Activated CD4-positive, alpha-beta memory T cell treated with anti-CD3 and anti-CD28 coated beads, Interleukin-2, amount 10 ng/mL, durations not matched to agents 7 days and 5 days (primary cell): ENCODE measurements around the gene CHST5. TPM values are rescaled to one million over a fixed set of nuclear protein-coding genes. Genes with fewer than 3 reads are reported as not detected.
"Not testable (repeated sequence)": the region's sequence is repeated elsewhere in the genome, so short reads cannot be mapped to it uniquely, and the experiment has no call there.

Experiments used
- CTCF ChIA-PET: fragments of 350-600 bp; sonication (Branson Sonifier 250); formaldehyde crosslinking; loops from one replicate; lab custom pipeline; 2021; ENCODE audit warnings: antibody characterized with exemption, inconsistent platforms; lab: Charles Lee
- POLR2A ChIA-PET: fragments of 350-600 bp; sonication (Branson Sonifier 250); formaldehyde crosslinking; loops from one replicate; lab custom pipeline; 2021; ENCODE audit warnings: antibody characterized with exemption; lab: Charles Lee
- DNase-seq: peaks from one replicate; pipeline ENCODE4 v3.0.0-alpha.2; 2020
- H3K27ac Mint-ChIP-seq: one replicate; pipeline ENCODE4 v1.8.0; 2021; ENCODE audit warnings: mild to moderate bottlenecking, mixed read lengths
- H3K27me3 Mint-ChIP-seq: one replicate; pipeline ENCODE4 v1.8.0; 2021; ENCODE audit warnings: mixed read lengths
- H3K36me3 Mint-ChIP-seq: one replicate; pipeline ENCODE4 v1.8.0; 2021; ENCODE audit warnings: low read depth, mixed read lengths
- H3K4me1 Mint-ChIP-seq: one replicate; pipeline ENCODE4 v1.8.0; 2021; ENCODE audit warnings: mixed read lengths
- H3K4me3 Mint-ChIP-seq: one replicate; pipeline ENCODE4 v1.8.0; 2021; ENCODE audit warnings: mild to moderate bottlenecking, mixed read lengths
- H3K9me3 Mint-ChIP-seq: one replicate; pipeline ENCODE4 v1.8.0; 2021; ENCODE audit warnings: mixed read lengths
- total RNA-seq, 2 experiments: library from RNA; stranded (reverse); gene quantifications; one replicate each; pipeline ENCODE4 v1.2.3, GENCODE V29; 2021

Gene CHST5
- total RNA-seq, 2 experiments from 2014 or later, result 0.10 TPM; not detected in 1

DNA sequence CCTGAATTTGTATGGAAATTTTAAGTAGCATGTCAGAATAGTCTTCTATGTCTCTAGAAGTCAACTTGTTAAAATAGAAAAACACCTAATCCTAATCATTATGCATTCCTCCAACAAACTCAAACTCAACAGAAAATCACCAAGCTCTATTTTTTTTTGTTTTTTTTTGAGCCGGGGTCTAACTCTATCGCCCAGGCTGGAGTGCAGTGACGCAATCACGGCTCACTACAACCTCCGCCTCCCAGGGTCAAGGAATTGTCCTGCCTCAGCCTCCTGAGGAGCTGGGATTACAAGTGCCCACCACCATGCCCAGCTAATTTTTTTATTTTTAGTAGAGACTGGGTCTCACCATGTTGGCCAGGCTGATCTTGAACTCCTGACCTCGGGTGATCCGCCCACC is 10.4 kb upstream of the CHST5 start:
- no peak overlapping the region for H3K4me3 Mint-ChIP-seq
- no peaks in the 10 kb centered on the region for H3K27me3 Mint-ChIP-seq
- H3K27ac Mint-ChIP-seq, result no peak overlapping the region
- H3K36me3 Mint-ChIP-seq, result no peaks in the 10 kb centered on the region
- POLR2A ChIA-PET, result no interaction called here
- DNase-seq, result no peak
- CTCF ChIA-PET, result no interaction called here
- H3K9me3 Mint-ChIP-seq, result no peaks in the 10 kb centered on the region
- H3K4me1 Mint-ChIP-seq, result peaks cover 10% of the 10 kb centered on the region

DNA sequence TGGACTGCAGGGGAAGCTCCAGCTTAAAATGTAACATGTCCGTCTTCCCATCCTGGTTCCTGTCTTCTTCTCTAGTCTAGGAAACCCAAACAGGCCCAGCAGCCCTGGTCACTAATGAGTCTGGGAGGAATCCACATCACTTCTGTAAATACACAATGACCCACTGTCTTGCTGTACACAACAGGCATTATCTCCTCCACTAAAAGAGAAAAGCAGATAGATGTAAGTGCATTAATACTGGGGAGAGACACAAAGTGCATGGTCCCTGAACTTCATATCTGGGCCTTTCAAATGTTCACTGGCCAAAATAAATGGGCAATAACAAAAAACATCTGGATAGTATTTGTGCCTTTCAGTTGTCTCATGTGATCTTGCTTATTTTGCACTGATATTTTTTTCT is 10.0 kb upstream of the CHST5 start:
- H3K27ac Mint-ChIP-seq, H3K27me3 Mint-ChIP-seq, CTCF ChIA-PET, H3K36me3 Mint-ChIP-seq, H3K9me3 Mint-ChIP-seq, DNase-seq, H3K4me3 Mint-ChIP-seq, POLR2A ChIA-PET: not testable (repeated sequence)
- H3K4me1 Mint-ChIP-seq, result peaks cover 10% of the 10 kb centered on the region

DNA sequence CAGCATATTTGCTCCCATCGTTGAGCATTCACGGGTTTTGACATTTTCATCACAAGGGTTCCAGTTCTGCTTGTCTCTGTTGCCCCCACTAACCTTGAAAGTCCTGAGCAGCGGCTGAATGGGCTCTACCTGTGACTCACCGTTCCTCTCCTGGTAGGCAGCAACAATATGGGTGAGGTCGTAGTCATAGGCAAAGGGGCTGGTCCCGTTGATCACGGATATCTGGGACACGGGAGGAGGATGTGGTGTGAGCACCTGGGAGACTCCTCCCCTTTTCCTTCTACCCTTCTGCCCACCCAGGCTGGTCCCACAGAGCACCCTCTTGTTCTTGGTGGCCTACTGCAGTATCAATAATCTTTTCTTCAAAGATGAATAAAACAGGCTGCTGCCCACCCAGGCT is 6.6 kb upstream of the CHST5 start:
- POLR2A ChIA-PET, H3K27ac Mint-ChIP-seq, H3K4me3 Mint-ChIP-seq, H3K4me1 Mint-ChIP-seq, H3K27me3 Mint-ChIP-seq, H3K36me3 Mint-ChIP-seq, CTCF ChIA-PET, DNase-seq, H3K9me3 Mint-ChIP-seq: not testable (repeated sequence)

DNA sequence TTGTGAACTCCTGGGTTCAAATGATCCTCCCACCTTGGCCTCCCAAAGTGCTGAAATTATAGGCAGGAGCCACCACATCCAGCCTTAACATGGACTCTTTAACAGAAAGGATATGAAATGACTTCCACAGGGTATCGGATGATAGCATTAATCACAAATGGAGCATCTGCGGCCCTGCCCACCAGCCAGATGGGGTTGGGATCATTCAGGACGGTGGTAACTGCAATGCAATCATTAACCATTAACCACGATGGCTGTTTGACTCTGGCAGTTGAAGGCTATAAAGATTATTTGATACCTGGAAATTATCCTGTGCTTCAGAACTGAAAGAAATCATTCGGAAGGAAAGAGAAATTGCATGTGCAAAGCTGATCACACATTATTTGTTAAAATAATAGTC is 5.3 kb upstream of the CHST5 start:
- POLR2A ChIA-PET, result no interaction called here
- DNase-seq, result no peak
- Mint-ChIP-seq H3K27ac (no peak overlapping the region), H3K4me1 (peaks cover 4% of the 10 kb centered on the region), H3K36me3 (no peaks in the 10 kb centered on the region), H3K9me3 (no peaks in the 10 kb centered on the region), H3K27me3 (no peaks in the 10 kb centered on the region), H3K4me3 (no peak overlapping the region)
- CTCF ChIA-PET, result no interaction called here

DNA sequence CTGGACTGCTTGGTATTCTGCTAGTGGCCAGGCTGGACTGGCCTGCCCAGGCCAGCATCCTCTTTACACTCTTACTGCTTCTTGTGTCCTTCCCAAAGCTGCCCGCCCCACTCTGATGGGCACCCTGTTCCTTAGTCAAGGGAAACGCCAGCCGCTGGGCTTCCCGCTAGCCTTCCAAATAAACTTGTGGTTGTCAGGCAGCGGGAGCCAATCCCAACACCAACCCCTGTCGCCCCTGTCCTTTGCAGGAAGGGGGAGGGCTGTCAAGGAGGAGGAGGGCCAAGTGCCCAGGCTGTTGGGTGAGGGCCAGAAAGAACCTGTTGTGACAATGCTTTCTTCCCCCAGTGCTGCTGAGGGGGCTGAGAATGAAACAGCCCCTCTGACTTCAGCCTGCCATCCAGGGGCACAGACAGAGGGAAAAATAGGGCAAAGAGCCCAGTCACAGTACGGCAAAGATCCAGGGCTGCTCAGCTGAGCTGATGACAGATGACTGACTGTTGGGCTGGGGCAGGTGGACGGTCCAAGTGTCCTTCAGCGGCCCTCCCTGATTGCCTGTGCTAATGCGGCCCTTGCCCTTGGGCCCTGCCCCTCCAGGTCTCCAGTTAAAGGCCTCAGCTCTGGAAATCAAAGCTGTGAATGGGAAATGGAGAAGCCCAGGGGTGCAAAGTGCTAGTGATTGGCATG is 3.1 kb upstream of the CHST5 start:
- DNase-seq, H3K27ac Mint-ChIP-seq, CTCF ChIA-PET, H3K9me3 Mint-ChIP-seq, H3K36me3 Mint-ChIP-seq, H3K4me1 Mint-ChIP-seq, H3K27me3 Mint-ChIP-seq, H3K4me3 Mint-ChIP-seq, POLR2A ChIA-PET: not testable (repeated sequence)

DNA sequence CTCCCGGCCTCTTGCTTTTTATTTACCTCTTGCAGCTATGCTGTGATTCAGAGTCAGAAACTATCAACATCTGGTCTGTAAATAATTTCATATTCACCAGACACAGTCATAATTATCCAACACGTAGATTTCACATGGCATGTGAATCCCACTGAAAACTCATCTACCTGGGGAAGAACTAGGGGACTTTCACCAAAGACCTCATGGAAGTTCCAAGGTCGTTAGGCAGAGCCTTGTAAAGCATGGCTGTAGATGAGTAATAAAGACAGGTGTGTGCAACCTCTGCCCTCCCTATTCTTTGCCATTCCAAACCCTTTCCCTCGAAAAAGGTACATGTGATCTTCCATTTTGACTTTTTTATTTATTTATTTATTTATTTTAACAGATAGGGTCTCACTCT is 1.9 kb upstream of the CHST5 start:
- Mint-ChIP-seq H3K4me1 (peaks cover 4% of the 10 kb centered on the region), H3K27ac (no peak overlapping the region), H3K27me3 (no peaks in the 10 kb centered on the region), H3K9me3 (no peaks in the 10 kb centered on the region), H3K36me3 (no peaks in the 10 kb centered on the region), H3K4me3 (no peak overlapping the region)
- ChIA-PET POLR2A (no interaction called here), CTCF (interaction anchor here (1.3 kb wide), 1 partner anchor 18 kb away, joined by 3 read pairs; the partner anchor contains the start of gene TMEM231)
- DNase-seq, result no peak

DNA sequence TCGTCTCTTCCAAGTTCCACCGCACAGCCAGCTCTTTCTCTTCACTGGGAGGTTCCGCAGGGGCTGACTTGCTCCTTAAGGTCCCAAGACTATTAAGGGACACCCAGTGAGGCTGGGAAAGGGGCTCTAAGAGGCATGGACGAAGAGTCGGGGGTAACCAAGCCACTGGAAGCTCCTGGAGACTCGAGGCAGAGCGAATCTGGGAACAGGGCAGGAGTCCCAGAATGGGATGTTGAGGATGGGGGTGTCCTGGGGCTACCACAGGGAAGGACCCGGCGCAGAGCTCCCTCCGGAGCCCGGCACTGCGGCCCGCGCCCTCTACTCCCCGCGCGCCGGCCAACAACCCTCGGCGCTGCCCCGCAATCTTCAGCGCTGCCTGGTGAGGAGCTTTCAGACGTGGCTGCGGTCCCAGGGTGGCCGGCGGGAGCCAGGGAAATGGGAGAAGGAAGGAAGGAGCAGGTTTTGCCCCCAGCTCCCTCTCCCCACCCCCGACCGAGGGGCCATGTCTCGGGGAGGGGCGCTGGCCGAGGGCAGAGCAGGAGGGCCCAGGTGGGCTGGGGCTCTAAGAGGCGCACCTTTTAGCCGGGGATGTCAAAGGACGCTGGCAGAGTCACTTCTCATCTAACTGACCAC is 581 bp downstream of the CHST5 start:
- DNase-seq, result no peak
- no peak overlapping the region for H3K4me3 Mint-ChIP-seq
- H3K4me1 Mint-ChIP-seq, result peaks cover 2% of the 10 kb centered on the region
- H3K27ac Mint-ChIP-seq, result no peak overlapping the region
- no peaks in the 10 kb centered on the region for H3K27me3 Mint-ChIP-seq
- CTCF ChIA-PET, result interaction anchor here (0.5 to 0.9 kb wide), 3 partner anchors 18 to 168 kb away, joined by 3 to 6 read pairs (median 3); no protein-coding TSS in a partner anchor
- no peaks in the 10 kb centered on the region for H3K36me3 Mint-ChIP-seq
- POLR2A ChIA-PET, result no interaction called here
- no peaks in the 10 kb centered on the region for H3K9me3 Mint-ChIP-seq

DNA sequence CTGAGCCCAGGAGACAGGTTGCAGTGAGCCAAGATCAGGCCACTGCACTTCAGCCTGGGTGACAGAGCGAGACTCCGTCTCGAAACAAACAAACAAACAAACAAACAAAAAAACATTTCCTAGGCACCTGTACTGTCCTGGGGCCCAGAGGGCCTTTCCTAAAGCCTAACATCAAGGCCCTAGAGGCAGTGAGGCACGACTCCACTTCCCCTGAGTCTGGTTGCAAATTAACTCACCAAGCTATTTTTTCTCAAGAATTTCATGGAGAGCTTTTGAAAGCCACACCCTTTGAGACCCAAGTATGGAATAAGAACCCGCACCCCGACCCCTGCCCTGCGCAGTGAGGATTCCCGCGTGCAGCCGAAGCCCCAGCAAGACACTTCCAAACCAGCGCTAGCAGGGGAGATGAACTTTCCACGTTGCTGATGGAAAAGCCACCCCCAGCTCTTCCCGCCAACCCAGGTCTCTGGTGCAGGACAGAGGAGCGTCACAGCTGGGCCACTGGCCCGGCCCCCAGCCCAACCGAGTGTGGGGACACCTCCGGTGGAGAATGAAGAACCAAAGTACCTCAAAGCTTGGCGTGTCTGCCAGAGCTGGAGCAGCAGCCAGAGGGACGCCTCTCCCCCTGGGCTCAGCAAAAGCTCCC is 1.2 kb downstream of the CHST5 start:
- POLR2A ChIA-PET, result no interaction called here

DNA sequence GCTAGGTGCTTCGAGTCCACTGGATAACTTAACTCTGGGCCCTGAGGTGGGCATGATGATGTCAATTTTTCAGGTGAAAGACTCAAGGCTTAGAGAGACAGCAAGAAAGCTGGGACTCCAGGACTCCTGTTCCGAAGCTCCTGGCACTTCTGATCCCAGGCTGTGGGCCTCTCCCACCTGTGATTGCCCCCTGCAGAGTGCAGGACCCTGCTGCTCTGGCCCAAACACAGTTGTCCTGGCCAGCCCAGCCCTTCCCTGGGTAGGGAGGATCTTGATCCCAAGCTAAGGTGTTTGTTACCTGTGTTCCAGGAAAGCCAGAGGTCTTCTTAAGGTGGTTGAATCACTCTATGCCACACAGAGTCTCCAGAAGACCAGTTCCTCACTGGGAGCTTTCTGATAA is 3.1 kb downstream of the CHST5 start:
- Mint-ChIP-seq H3K4me1 (no peaks in the 10 kb centered on the region), H3K36me3 (no peaks in the 10 kb centered on the region), H3K27ac (no peak overlapping the region), H3K9me3 (no peaks in the 10 kb centered on the region), H3K4me3 (no peak overlapping the region), H3K27me3 (no peaks in the 10 kb centered on the region)
- ChIA-PET POLR2A (no interaction called here), CTCF (no interaction called here)
- DNase-seq, result no peak

More for the DNA sequence above, 1.2 kb downstream of the CHST5 start:
- no peak overlapping the region for H3K4me3 Mint-ChIP-seq
- CTCF ChIA-PET, result interaction anchor here (0.6 to 0.9 kb wide), 2 partner anchors 18 to 65 kb away, joined by 3 to 6 read pairs; no protein-coding TSS in a partner anchor
- no peak overlapping the region for H3K27ac Mint-ChIP-seq
- H3K9me3 Mint-ChIP-seq, result no peaks in the 10 kb centered on the region
- no peak for DNase-seq
- no peaks in the 10 kb centered on the region for H3K36me3 Mint-ChIP-seq
- no peaks in the 10 kb centered on the region for H3K27me3 Mint-ChIP-seq
- no peaks in the 10 kb centered on the region for H3K4me1 Mint-ChIP-seq

DNA sequence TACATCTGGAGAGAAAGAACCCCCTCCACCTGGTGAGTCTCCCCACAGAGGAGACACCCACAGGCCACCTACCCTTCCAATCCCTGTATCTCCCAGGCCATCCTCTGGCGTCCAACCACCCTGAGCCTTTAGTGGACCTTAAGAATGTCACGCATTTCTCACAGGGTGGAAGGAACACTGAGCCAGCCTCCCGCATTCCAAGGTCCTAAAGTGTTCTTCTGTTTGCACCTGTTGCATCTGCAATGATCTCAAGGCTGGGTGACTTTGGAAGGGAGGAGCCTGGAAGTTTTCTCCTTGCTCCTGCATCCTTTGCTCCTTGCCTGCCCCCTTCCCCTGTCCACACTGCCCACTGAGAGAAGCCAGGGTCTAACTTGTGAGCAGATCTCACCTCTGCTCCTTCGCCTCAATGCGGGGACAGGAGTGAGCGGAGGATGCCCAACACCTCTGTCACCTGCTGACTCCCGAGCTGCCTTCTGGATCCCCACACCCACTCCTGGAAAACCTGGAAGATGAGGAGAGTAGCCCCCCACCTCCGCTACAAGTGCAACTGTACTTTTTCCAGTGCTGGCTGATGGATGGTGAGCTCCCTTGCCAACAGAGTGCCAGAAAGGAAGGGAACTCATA is 3.7 kb downstream of the CHST5 start:
- no peak overlapping the region for H3K4me3 Mint-ChIP-seq
- no peak overlapping the region for H3K27ac Mint-ChIP-seq
- POLR2A ChIA-PET, result no interaction called here
- no peak for DNase-seq
- CTCF ChIA-PET, result interaction anchor here (1.8 kb wide), 1 partner anchor 15 kb away, joined by 4 read pairs; no protein-coding TSS in a partner anchor
- no peaks in the 10 kb centered on the region for H3K9me3 Mint-ChIP-seq
- no peaks in the 10 kb centered on the region for H3K4me1 Mint-ChIP-seq
- no peaks in the 10 kb centered on the region for H3K27me3 Mint-ChIP-seq
- no peaks in the 10 kb centered on the region for H3K36me3 Mint-ChIP-seq

DNA sequence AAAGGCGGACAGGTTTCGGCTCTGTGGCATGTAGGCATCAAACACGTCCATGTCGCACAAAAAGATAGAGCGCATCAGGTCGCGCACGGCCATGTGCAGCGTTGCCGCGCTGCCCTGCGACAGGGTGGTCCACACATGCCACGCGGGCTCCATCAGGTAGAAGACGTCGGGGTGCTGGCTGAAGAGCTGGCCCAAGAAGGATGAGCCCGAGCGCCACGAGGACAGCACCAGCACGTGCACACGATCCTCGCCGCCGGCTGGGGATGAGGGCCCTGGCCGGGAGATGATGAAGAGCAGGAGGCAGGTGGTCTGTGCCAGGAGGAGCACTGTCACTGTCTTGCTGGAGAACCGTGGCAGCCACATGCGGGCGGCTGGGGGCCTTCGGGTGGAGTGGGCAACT is 5.9 kb downstream of the CHST5 start:
- Mint-ChIP-seq H3K27me3 (no peaks in the 10 kb centered on the region), H3K9me3 (no peaks in the 10 kb centered on the region), H3K4me3 (no peak overlapping the region), H3K4me1 (no peaks in the 10 kb centered on the region), H3K36me3 (no peaks in the 10 kb centered on the region), H3K27ac (no peak overlapping the region)
- no peak for DNase-seq
- ChIA-PET CTCF (no interaction called here), POLR2A (no interaction called here)

DNA sequence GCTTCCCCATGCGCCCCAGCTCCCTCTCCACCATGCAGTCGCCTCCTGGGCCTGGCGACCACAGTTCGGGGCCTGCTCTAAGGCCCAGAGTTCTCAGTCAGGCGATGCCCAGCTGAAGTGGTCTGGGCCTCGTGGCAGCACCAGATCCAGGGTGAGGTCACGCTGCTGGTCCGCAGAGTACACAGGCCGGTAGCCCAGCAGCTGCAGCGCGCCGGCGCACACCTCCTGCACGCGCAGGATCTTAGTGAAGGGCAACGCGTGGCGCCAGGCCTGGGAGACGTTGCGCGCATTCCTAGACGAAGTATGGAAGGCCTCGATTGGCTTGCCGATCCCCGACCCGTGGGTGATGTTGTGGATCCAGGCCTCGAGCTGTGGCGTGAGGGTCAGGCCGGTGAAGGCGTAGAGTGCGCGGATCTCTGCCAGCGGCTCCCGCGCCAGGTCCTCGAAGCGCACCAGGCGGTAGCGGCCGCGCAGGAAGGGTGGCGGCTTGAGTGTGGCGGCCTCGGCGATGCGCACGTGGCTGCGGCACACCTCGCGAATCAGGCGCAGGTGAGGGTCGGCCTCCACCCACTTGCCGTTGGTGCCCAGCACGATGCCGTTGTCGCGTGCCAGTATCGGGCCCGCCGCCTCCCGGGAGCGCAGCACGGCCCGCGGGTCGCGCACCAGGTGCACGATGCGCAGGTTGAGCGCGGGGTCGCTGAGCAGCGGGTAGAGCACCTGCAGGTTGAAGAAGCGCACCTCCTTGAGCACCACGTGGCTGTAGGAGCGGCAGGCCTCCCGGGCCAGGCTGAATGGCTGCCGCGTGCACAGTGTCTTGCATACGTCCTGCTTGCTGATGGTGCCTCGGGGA is 6.6 kb downstream of the CHST5 start:
- no peak for DNase-seq
- Mint-ChIP-seq H3K36me3 (no peaks in the 10 kb centered on the region), H3K4me3 (no peak overlapping the region), H3K4me1 (no peaks in the 10 kb centered on the region), H3K27ac (no peak overlapping the region), H3K9me3 (no peaks in the 10 kb centered on the region), H3K27me3 (no peaks in the 10 kb centered on the region)
- CTCF ChIA-PET, result no interaction called here
- POLR2A ChIA-PET, result no interaction called here
